Neural cell (in vitro differentiated cells): ENCODE measurements around the gene FAM3D. TPM values are rescaled to one million over a fixed set of nuclear protein-coding genes. Genes with fewer than 3 reads are reported as not detected.

Source experiments
- H2AFZ ChIP-seq: fragments of 200-600, 300-800 bp; sonication (generic), shearing (Covaris generic); 2 replicates; pipeline ENCODE4 v1.6.0; 2014; ENCODE audit warnings: low read depth, mild to moderate bottlenecking, antibody characterized with exemption, low read length, moderate library complexity
- H3F3A ChIP-seq: fragments of 200-600 bp; shearing (Covaris generic); 2 replicates; pipeline ENCODE4 v1.6.1; 2016; ENCODE audit warnings: mild to moderate bottlenecking, moderate library complexity, mixed read lengths, antibody characterized with exemption, low read length; ENCODE audit not compliant: insufficient read depth, poor library complexity, severe bottlenecking
- H3K27ac ChIP-seq: fragments of 200-600, 300-800 bp; sonication (generic), shearing (Covaris generic); 2 replicates; pipeline ENCODE4 v1.5.1; 2014; ENCODE audit warnings: mild to moderate bottlenecking, low read length, moderate library complexity
- H3K27me3 ChIP-seq: fragments of 300-800, 200-600 bp; sonication (generic), shearing (Covaris generic); 2 replicates; pipeline ENCODE4 v1.6.0; 2014; ENCODE audit warnings: mild to moderate bottlenecking, low read depth, low read length, moderate library complexity; ENCODE audit not compliant: insufficient read depth
- H3K36me3 ChIP-seq: fragments of 300-800, 200-600 bp; sonication (generic), shearing (Covaris generic); 2 replicates; pipeline ENCODE4 v1.5.1; 2014; ENCODE audit warnings: mild to moderate bottlenecking, antibody characterized with exemption, low read length, moderate library complexity; ENCODE audit not compliant: insufficient read depth
- H3K4me2 ChIP-seq: fragments of 300-800, 200-600 bp; sonication (generic), shearing (Covaris generic); 2 replicates; pipeline ENCODE4 v1.6.0; 2014; ENCODE audit warnings: mild to moderate bottlenecking, low read length
- H3K4me3 ChIP-seq: fragments of 300-800, 200-600 bp; sonication (generic), shearing (Covaris generic); 2 replicates; pipeline ENCODE4 v1.5.1; 2014; ENCODE audit warnings: mild to moderate bottlenecking, low read length, moderate library complexity
- H3K79me2 ChIP-seq: fragments of 200-600 bp; shearing (Covaris generic); replicated peaks from 2 replicates; pipeline ENCODE4 v1.6.0; 2014; ENCODE audit warnings: mild to moderate bottlenecking, low read length, moderate library complexity; ENCODE audit not compliant: insufficient read depth
- H3K9ac ChIP-seq: fragments of 300-800, 200-600 bp; sonication (generic), shearing (Covaris generic); 2 replicates; pipeline ENCODE4 v1.6.1; 2016; ENCODE audit warnings: mild to moderate bottlenecking, low read length, mixed read lengths
- H3K9me2 ChIP-seq: fragments of 200-600 bp; shearing (Covaris generic); 2 replicates; pipeline ENCODE4 v1.6.1; 2016; ENCODE audit warnings: mild to moderate bottlenecking, low read length, mixed read lengths; ENCODE audit not compliant: insufficient read depth
- H3K9me3 ChIP-seq: fragments of 200-600, 300-800 bp; sonication (generic), shearing (Covaris generic); 2 replicates; pipeline ENCODE4 v1.6.1; 2016; ENCODE audit warnings: mild to moderate bottlenecking, mixed run types, low read length, moderate library complexity, mixed read lengths
- H4K20me1 ChIP-seq: fragments of 200-600 bp; shearing (Covaris generic); 2 replicates; pipeline ENCODE4 v1.6.1; 2016; ENCODE audit warnings: mild to moderate bottlenecking, mixed run types; ENCODE audit not compliant: insufficient read depth
- CTCF ChIP-seq: fragments of 450-650 bp; IDR thresholded peaks from 2 replicates; pipeline ENCODE4 v1.5.1; 2014; ENCODE audit warnings: antibody characterized with exemption, mild to moderate bottlenecking, moderate library complexity; ENCODE audit not compliant: poor library complexity, severe bottlenecking
- EP300 ChIP-seq: fragments of 450-650 bp; conservative IDR thresholded peaks from 2 replicates; pipeline ENCODE4 v1.6.1; 2014; ENCODE audit warnings: antibody characterized with exemption, mild to moderate bottlenecking, moderate library complexity; ENCODE audit not compliant: poor library complexity, severe bottlenecking
- EZH2 ChIP-seq: fragments of 200-600, 300-800 bp; shearing (Covaris generic), sonication (generic); IDR thresholded peaks from 2 replicates; pipeline ENCODE4 v1.6.1; 2014; ENCODE audit warnings: antibody characterized with exemption, low read length, borderline replicate concordance, mild to moderate bottlenecking; ENCODE audit not compliant: insufficient read depth, poor library complexity, severe bottlenecking
- MXI1 ChIP-seq: fragments of 450-650 bp; conservative IDR thresholded peaks from 2 replicates; pipeline ENCODE4 v1.6.1; 2014; ENCODE audit warnings: antibody characterized with exemption, mild to moderate bottlenecking; ENCODE audit not compliant: poor library complexity, severe bottlenecking
- POLR2AphosphoS5 ChIP-seq: IDR thresholded peaks from 2 replicates; pipeline ENCODE4 v1.6.1; 2012
- RAD21 ChIP-seq: fragments of 450-650 bp; conservative IDR thresholded peaks from 2 replicates; pipeline ENCODE4 v1.6.1; 2014; ENCODE audit warnings: antibody characterized with exemption, mild to moderate bottlenecking, moderate library complexity
- REST ChIP-seq: IDR thresholded peaks from 2 replicates; pipeline ENCODE4 v1.6.1; 2012; ENCODE audit warnings: borderline replicate concordance
- SMC3 ChIP-seq: fragments of 450-650 bp; conservative IDR thresholded peaks from 2 replicates; pipeline ENCODE4 v1.6.1; 2014; ENCODE audit warnings: antibody characterized with exemption, mild to moderate bottlenecking, moderate library complexity; ENCODE audit not compliant: poor library complexity
- TAF1 ChIP-seq: IDR thresholded peaks from 2 replicates; pipeline ENCODE4 v1.6.1; 2012; ENCODE audit warnings: low read depth
- polyA plus RNA-seq: library from polyadenylated mRNA; depleted of rRNA; stranded (reverse); fragments of >200 nt; gene quantifications from 2 replicates; pipeline ENCODE4 v1.2.3, GENCODE V29; 2014

The FAM3D gene
- polyA plus RNA-seq, 1 donor from 2014 or later = not detected

GRCh38 chr3:58627570-58627885 lies 39.0 kb downstream of the FAM3D start:
- Histone ChIP-seq H3K9me2 (no peaks in the 10 kb centered on the region), H3K27me3 (no peaks in the 10 kb centered on the region), H3K79me2 (no peaks in the 10 kb centered on the region), H3F3A (no peaks in the 10 kb centered on the region), H3K4me2 (no peak overlapping the region), H3K4me3 (no peak overlapping the region), H3K9me3 (no peaks in the 10 kb centered on the region), H2AFZ (no peak overlapping the region), H4K20me1 (no peaks in the 10 kb centered on the region), H3K9ac (no peak overlapping the region), H3K36me3 (no peaks in the 10 kb centered on the region), H3K27ac (no peak overlapping the region)
- TF ChIP-seq POLR2AphosphoS5 (no peak), RAD21 (no peak), EZH2 (no peak), TAF1 (no peak), CTCF (no peak), MXI1 (no peak), EP300 (no peak), SMC3 (no peak), REST (no peak)

GRCh38 chr3:58626841-58627569 lies 39.6 kb downstream of the FAM3D start:
- no peak overlapping the region for H3K27ac ChIP-seq
- no peaks in the 10 kb centered on the region for H3K9me2 ChIP-seq
- H3K27me3 ChIP-seq = no peaks in the 10 kb centered on the region
- no peaks in the 10 kb centered on the region for H3K36me3 ChIP-seq
- H3K9me3 ChIP-seq = no peaks in the 10 kb centered on the region
- no peak overlapping the region for H2AFZ ChIP-seq
- H3K79me2 ChIP-seq = no peaks in the 10 kb centered on the region
- TF ChIP-seq RAD21 = no peak
- no peak for TF ChIP-seq POLR2AphosphoS5
- TF ChIP-seq REST = no peak
- TF ChIP-seq MXI1 = no peak
- no peaks in the 10 kb centered on the region for H4K20me1 ChIP-seq
- no peaks in the 10 kb centered on the region for H3F3A ChIP-seq
- no peak overlapping the region for H3K4me3 ChIP-seq
- no peak overlapping the region for H3K9ac ChIP-seq
- H3K4me2 ChIP-seq = no peak overlapping the region
